ENCODE data around the gene UGT8. TPM values are rescaled to one million over a fixed set of nuclear protein-coding genes. Genes with fewer than 3 reads are reported as not detected.

UGT8 gene
- total RNA-seq = not detected in 2 replicates

GRCh38 chr4:114598191-114599121, at the start of gene UGT8:
Gene UGT8 (plus strand): TSS chr4:114598807. CDS start chr4:114622881, 24,074 bp downstream.

Small RNA genes lying within 50 kb of the gene (small RNA-seq; reads per million reads assigned to genes)
- not detected for gene MIR577
